Brain microvascular endothelial cell (primary cell): ENCODE results near the gene ZNF346.
"Not testable (repeated sequence)": the region's sequence is repeated elsewhere in the genome, so short reads cannot be mapped to it uniquely, and the experiment has no call there.

Experiments
- DNase-seq: peaks from one replicate; pipeline ENCODE4 v3.0.0-alpha.2; 2020
- H3K27ac ChIP-seq: fragments of 250-450 bp; sonication (Bioruptor Pico); 2 replicates; pipeline ENCODE4 v1.5.1; 2020; ENCODE audit warnings: mild to moderate bottlenecking, moderate library complexity
- H3K27me3 ChIP-seq: fragments of 250-450 bp; sonication (Bioruptor Pico); replicated peaks from 2 replicates; pipeline ENCODE4 v1.5.1; 2020; ENCODE audit warnings: mild to moderate bottlenecking
- H3K36me3 ChIP-seq: fragments of 250-450 bp; sonication (Bioruptor Pico); replicated peaks from 2 replicates; pipeline ENCODE4 v1.5.1; 2020; ENCODE audit warnings: mild to moderate bottlenecking
- H3K4me3 ChIP-seq: 2 replicates; pipeline ENCODE4 v1.5.1; 2011; ENCODE audit warnings: low read depth, mild to moderate bottlenecking, control low read depth, low read length, moderate library complexity
- in situ Hi-C: cut with HindIII; loops from 2 replicates; pipeline ENCODE4 v1.10.0; 2017; ENCODE audit warnings: low sequenced_read_pairs, low pct_ligation_motif_present
- TF ChIP-seq, protein P1 (sequence below): IDR thresholded peaks from 2 replicates; pipeline ENCODE4 v1.5.1; 2011; ENCODE audit warnings: low read depth, mild to moderate bottlenecking, moderate library complexity, low read length, control low read depth, inconsistent platforms; ENCODE audit errors: missing control alignments

ZNF346 gene

GRCh38 chr5:176986280-176986679 is 36.2 kb upstream of the ZNF346 start:
- Histone ChIP-seq H3K27me3 (no peaks in the 10 kb centered on the region), H3K4me3 (no peak overlapping the region), H3K36me3 (peaks cover 6% of the 10 kb centered on the region), H3K27ac (no peak overlapping the region)
- in situ Hi-C loops: no loop called here
- TF ChIP-seq, protein P1, sequence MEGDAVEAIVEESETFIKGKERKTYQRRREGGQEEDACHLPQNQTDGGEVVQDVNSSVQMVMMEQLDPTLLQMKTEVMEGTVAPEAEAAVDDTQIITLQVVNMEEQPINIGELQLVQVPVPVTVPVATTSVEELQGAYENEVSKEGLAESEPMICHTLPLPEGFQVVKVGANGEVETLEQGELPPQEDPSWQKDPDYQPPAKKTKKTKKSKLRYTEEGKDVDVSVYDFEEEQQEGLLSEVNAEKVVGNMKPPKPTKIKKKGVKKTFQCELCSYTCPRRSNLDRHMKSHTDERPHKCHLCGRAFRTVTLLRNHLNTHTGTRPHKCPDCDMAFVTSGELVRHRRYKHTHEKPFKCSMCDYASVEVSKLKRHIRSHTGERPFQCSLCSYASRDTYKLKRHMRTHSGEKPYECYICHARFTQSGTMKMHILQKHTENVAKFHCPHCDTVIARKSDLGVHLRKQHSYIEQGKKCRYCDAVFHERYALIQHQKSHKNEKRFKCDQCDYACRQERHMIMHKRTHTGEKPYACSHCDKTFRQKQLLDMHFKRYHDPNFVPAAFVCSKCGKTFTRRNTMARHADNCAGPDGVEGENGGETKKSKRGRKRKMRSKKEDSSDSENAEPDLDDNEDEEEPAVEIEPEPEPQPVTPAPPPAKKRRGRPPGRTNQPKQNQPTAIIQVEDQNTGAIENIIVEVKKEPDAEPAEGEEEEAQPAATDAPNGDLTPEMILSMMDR: no peak
- no peak for DNase-seq

GRCh38 chr5:176987583-176987982 is 34.9 kb upstream of the ZNF346 start:
- Histone ChIP-seq H3K27me3 (no peaks in the 10 kb centered on the region), H3K4me3 (no peak overlapping the region), H3K36me3 (no peaks in the 10 kb centered on the region), H3K27ac (no peak overlapping the region)
- no peak for DNase-seq
- TF ChIP-seq, protein P1: no peak
- in situ Hi-C loops: no loop called here

DNA sequence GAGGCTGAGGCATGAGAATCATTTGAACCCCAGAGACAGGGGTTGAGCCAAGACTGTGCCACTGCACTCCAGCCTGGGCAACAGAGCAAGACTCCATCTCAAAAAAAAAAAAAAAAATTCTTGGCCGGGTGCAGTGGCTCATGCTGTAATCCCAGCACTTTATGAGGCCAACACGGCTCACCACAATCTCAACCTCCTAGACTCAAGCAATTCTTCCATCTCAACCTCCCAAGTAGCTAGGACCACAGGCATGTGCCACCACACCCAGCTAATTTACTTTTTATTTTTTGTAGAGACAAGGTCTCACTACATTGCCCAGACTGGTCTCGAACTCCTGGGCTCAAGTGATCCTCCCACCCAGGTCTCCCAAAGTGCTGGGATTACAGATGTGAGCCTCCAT is 29.4 kb upstream of the ZNF346 start:
- H3K4me3 ChIP-seq, H3K36me3 ChIP-seq, in situ Hi-C loops, H3K27ac ChIP-seq, DNase-seq, H3K27me3 ChIP-seq: not testable (repeated sequence)

- TF ChIP-seq, protein P1: no peak
- H3K27ac ChIP-seq: peak overlapping the region; percentile 12
- in situ Hi-C loops: no loop called here
- H3K27me3 ChIP-seq: no peaks in the 10 kb centered on the region
- no peak overlapping the region for H3K4me3 ChIP-seq
- no peaks in the 10 kb centered on the region for H3K36me3 ChIP-seq
- DNase-seq: peak; percentile 53
These were observed 27.9 kb upstream of the ZNF346 start for GRCh38 chr5:176994460-176995121.

DNA sequence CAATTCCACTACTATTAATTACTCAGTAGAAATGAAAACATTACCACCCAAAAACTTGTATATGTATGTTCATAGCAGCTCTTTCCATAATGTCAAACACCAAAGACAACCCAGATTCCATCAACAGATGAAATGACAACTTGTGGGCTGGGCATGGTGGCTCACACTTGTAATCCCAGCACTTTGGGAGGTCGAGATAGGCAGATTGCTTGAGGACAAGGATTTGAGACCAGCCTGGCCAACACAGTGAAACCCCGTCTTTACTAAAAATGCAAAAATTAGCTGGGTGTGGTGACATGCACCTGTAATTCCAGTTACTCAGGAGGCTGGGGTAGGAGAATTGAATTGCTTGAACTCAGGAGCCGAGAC is 27.4 kb upstream of the ZNF346 start:
- no peak for DNase-seq
- in situ Hi-C loops: no loop called here
- H3K36me3 ChIP-seq: no peaks in the 10 kb centered on the region
- peak overlapping the region; percentile 12 for H3K27ac ChIP-seq
- H3K27me3 ChIP-seq: no peaks in the 10 kb centered on the region
- no peak overlapping the region for H3K4me3 ChIP-seq
- TF ChIP-seq, protein P1: no peak

GRCh38 chr5:176995896-176996767 is 26.4 kb upstream of the ZNF346 start:
- Histone ChIP-seq H3K27ac (no peak overlapping the region), H3K4me3 (no peak overlapping the region), H3K36me3 (no peaks in the 10 kb centered on the region), H3K27me3 (no peaks in the 10 kb centered on the region)
- TF ChIP-seq, protein P1: no peak
- DNase-seq: peak; percentile 9
- in situ Hi-C loops: no loop called here
